BJ (cell line): ENCODE measurements around the gene CCSER2. TPM values are rescaled to one million over a fixed set of nuclear protein-coding genes. Genes with fewer than 3 reads are reported as not detected.

Experiments
- CTCF ChIA-PET: fragments of 350-600 bp; formaldehyde crosslinking; extraction: SDS; loops from one replicate; lab custom pipeline; 2021; ENCODE audit warnings: antibody characterized with exemption, inconsistent platforms; lab: Yijun Ruan, JAX
- POLR2A ChIA-PET: fragments of 300-600 bp; sonication (Branson Sonifier 250); formaldehyde crosslinking; extraction: SDS; loops from one replicate; lab custom pipeline; 2021; ENCODE audit warnings: antibody characterized with exemption; lab: Charles Lee
- DNase-seq: peaks from one replicate; pipeline ENCODE4 v3.0.0-alpha.2; 2011; ENCODE audit warnings: low read depth
- H3K27me3 ChIP-seq: 2 replicates; pipeline ENCODE4 v1.6.0; 2011; ENCODE audit warnings: low read length; ENCODE audit not compliant: control insufficient read depth, insufficient read depth
- H3K36me3 ChIP-seq: 2 replicates; pipeline ENCODE4 v1.5.1; 2011; ENCODE audit warnings: low read length; ENCODE audit not compliant: control insufficient read depth, insufficient read depth
- H3K4me3 ChIP-seq: 2 replicates; pipeline ENCODE4 v1.5.1; 2011; ENCODE audit warnings: low read depth, mild to moderate bottlenecking, control low read depth, low read length
- polyA plus RNA-seq: library from polyadenylated mRNA; depleted of rRNA; stranded (reverse); fragments of >200 nt; gene quantifications from 2 replicates; pipeline ENCODE4 v1.2.3, GENCODE V29; 2011
- TF ChIP-seq, protein P1 (sequence below): IDR thresholded peaks from 2 replicates; pipeline ENCODE4 v1.5.1; 2011; ENCODE audit warnings: low read depth, mild to moderate bottlenecking, control low read depth, inconsistent platforms, low read length, moderate library complexity; ENCODE audit not compliant: insufficient read depth

CCSER2 gene
- polyA plus RNA-seq, 1 experiment = 28.7 TPM

DNA sequence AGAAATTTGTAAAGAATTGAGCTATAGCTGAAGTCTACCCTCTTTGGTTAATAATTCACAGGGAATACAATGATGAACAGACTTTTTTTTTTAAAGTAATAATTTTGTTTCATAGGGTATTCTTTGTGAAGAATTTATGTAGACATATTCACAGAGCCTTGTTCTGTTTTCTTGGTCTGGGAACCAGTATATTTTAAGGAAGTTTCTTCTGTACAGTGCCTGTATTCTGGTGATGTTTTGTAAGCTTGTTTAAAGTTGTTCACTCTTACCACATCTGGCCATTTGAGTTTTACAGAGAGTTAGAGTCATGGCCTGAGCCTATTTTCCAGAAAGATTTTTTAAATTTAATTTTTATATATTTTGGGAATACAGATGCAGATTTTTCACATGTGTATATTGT is 70.3 kb downstream of the CCSER2 start:
- H3K4me3 ChIP-seq = no peak overlapping the region
- no peaks in the 10 kb centered on the region for H3K27me3 ChIP-seq
- H3K36me3 ChIP-seq = no peaks in the 10 kb centered on the region; the same call in 1 of the 2 replicates
- ChIA-PET POLR2A (no interaction called here), CTCF (interaction anchor here (0.6 to 1.0 kb wide), 4 partner anchors 13 to 1603 kb away, joined by 3 to 5 read pairs (median 3); no protein-coding TSS in a partner anchor)
- DNase-seq = no peak
- TF ChIP-seq, protein P1, sequence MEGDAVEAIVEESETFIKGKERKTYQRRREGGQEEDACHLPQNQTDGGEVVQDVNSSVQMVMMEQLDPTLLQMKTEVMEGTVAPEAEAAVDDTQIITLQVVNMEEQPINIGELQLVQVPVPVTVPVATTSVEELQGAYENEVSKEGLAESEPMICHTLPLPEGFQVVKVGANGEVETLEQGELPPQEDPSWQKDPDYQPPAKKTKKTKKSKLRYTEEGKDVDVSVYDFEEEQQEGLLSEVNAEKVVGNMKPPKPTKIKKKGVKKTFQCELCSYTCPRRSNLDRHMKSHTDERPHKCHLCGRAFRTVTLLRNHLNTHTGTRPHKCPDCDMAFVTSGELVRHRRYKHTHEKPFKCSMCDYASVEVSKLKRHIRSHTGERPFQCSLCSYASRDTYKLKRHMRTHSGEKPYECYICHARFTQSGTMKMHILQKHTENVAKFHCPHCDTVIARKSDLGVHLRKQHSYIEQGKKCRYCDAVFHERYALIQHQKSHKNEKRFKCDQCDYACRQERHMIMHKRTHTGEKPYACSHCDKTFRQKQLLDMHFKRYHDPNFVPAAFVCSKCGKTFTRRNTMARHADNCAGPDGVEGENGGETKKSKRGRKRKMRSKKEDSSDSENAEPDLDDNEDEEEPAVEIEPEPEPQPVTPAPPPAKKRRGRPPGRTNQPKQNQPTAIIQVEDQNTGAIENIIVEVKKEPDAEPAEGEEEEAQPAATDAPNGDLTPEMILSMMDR = no peak

- no peaks in the 10 kb centered on the region for H3K27me3 ChIP-seq
- TF ChIP-seq, protein P1 = no peak
- H3K36me3 ChIP-seq = no peaks in the 10 kb centered on the region; the same call in 1 of the 2 replicates
- CTCF ChIA-PET = no interaction called here
- POLR2A ChIA-PET = no interaction called here
- peak; percentile 2 for DNase-seq
- H3K4me3 ChIP-seq = no peak overlapping the region
Observed at GRCh38 chr10:84401854-84402611, 73.6 kb downstream of the CCSER2 start.

GRCh38 chr10:84404783-84405182 is 76.4 kb downstream of the CCSER2 start:
- Histone ChIP-seq H3K36me3 (no peaks in the 10 kb centered on the region), H3K4me3 (no peak overlapping the region), H3K27me3 (no peaks in the 10 kb centered on the region)
- POLR2A ChIA-PET = no interaction called here
- DNase-seq = no peak
- TF ChIP-seq, protein P1 = no peak
- CTCF ChIA-PET = interaction anchor here (1.1 to 1.4 kb wide), 2 partner anchors 9 to 25 kb away, joined by 3 to 5 read pairs; no protein-coding TSS in a partner anchor

GRCh38 chr10:84405662-84406061 is 77.3 kb downstream of the CCSER2 start:
- CTCF ChIA-PET = interaction anchor here (1.4 kb wide), 1 partner anchor 10 kb away, joined by 5 read pairs; no protein-coding TSS in a partner anchor
- no peaks in the 10 kb centered on the region for H3K27me3 ChIP-seq
- TF ChIP-seq, protein P1 = no peak
- no peak overlapping the region for H3K4me3 ChIP-seq
- no peaks in the 10 kb centered on the region for H3K36me3 ChIP-seq
- POLR2A ChIA-PET = no interaction called here
- DNase-seq = no peak

- no peaks in the 10 kb centered on the region for H3K27me3 ChIP-seq
- DNase-seq = no peak
- H3K36me3 ChIP-seq = no peaks in the 10 kb centered on the region
- ChIA-PET CTCF (interaction anchor here (1.0 kb wide), 1 partner anchor 23 kb away, joined by 4 read pairs; no protein-coding TSS in a partner anchor), POLR2A (no interaction called here)
- H3K4me3 ChIP-seq = no peak overlapping the region
- TF ChIP-seq, protein P1 = no peak
Observed at GRCh38 chr10:84406561-84406960, 78.2 kb downstream of the CCSER2 start.
